Stomach (tissue), 9 donors: ENCODE results near the gene FRMD4B. TPM values are rescaled to one million over a fixed set of nuclear protein-coding genes. Genes with fewer than 3 reads are reported as not detected.

ENCODE experiments used
- DNase-seq, 2 donors: peaks; one replicate each; pipeline versions ENCODE4 v3.0.0 to v3.0.0-alpha.2; 2013 to 2019
- H3K27ac ChIP-seq, 5 donors: fragments of 200-600 bp in 4 of 5; sonication (generic) in 4 of 5; one replicate each; pipeline ENCODE4 v1.5.1; 2013 to 2019; ENCODE audit warnings: mild to moderate bottlenecking in 1 of 5, moderate library complexity in 1 of 5
- H3K27me3 ChIP-seq, 3 donors: fragments of 200-600 bp; sonication (generic); one replicate each; pipeline ENCODE4 v1.5.1; 2017 to 2019; ENCODE audit warnings: mixed run types in 1 of 3
- H3K36me3 ChIP-seq, 4 donors: fragments of 200-600 bp; sonication (generic); 1 replicate in 3 of 4; 2 replicates in 1 of 4; pipeline ENCODE4 v1.5.1; 2016 to 2019
- H3K4me1 ChIP-seq, 4 donors: fragments of 200-600 bp; sonication (generic); one replicate each; pipeline ENCODE4 v1.5.1; 2016 to 2019
- H3K4me3 ChIP-seq, 4 donors: fragments of 200-600 bp; sonication (generic) in 3 of 4; one replicate each; pipeline ENCODE4 v1.5.1; 2016 to 2019; ENCODE audit warnings: mild to moderate bottlenecking in 1 of 4
- H3K9me3 ChIP-seq, 4 donors: fragments of 200-600 bp; sonication (generic); one replicate each; pipeline ENCODE4 v1.5.1; 2016 to 2019
- EP300 ChIP-seq: sonication (generic); formaldehyde crosslinking; IDR thresholded peaks from one replicate; pipeline ENCODE4 v1.6.1; 2017; ENCODE audit warnings: antibody characterized with exemption
- POLR2A ChIP-seq, 4 donors: fragments of 450-650 bp; IDR thresholded peaks; one replicate each; pipeline ENCODE4 v1.6.1; 2016; ENCODE audit warnings: antibody characterized with exemption in 4 of 4, control low read depth in 2 of 4, mild to moderate bottlenecking in 1 of 4, moderate library complexity in 1 of 4
- POLR2AphosphoS5 ChIP-seq, 3 donors: sonication (generic); formaldehyde crosslinking; IDR thresholded peaks; one replicate each; pipeline ENCODE4 v1.6.1; 2016; ENCODE audit warnings: antibody characterized with exemption in 3 of 3
- WGBS, 5 donors: extraction: QIAGEN DNeasy Blood & Tissue Kit in 3 of 5; methylation state at CpG; one replicate each; pipeline versions ENCODE4 v1.1.5 to v1.1.7; 2013 to 2018; 5-methylcytosine and 5-hydroxymethylcytosine counted together
- intact Hi-C: fragments of 100-400 bp; cut with DNase I; formaldehyde crosslinking; loops from one replicate; pipeline ENCODE4 v1.15.1; 2023; ENCODE audit warnings: low total_unique reads
- polyA plus RNA-seq, 3 donors: library from polyadenylated mRNA; stranded (reverse); fragments of 200-250 nt; gene quantifications; one replicate each; pipeline ENCODE4 v1.2.3, GENCODE V29; 2013
- total RNA-seq, 5 donors: library from RNA; depleted of rRNA; stranded (reverse); fragments of >200 nt; gene quantifications; one replicate each; pipeline versions ENCODE4 v1.1.0 to v1.2.3, GENCODE V29; 2014 to 2016
- TF ChIP-seq, protein P1 (sequence below), 7 experiments: fragments of 450-650 bp in 4 of 7; fragments of 200-600 bp in 3 of 7; sonication (generic) in 3 of 7; IDR thresholded peaks; one replicate each; pipeline ENCODE4 v1.5.1; 2016 to 2019; ENCODE audit warnings: antibody characterized with exemption in 7 of 7, control low read depth in 2 of 7, mild to moderate bottlenecking in 1 of 7
- donor health status: healthy with polysubstance abuse.
- donor health status: Bipolar disorder and iron deficiency.
- donor health status: healthy.

The FRMD4B gene
- total and polyA plus RNA-seq, 8 donors = 5.2 to 35.6 (median 21.0) TPM

DNA sequence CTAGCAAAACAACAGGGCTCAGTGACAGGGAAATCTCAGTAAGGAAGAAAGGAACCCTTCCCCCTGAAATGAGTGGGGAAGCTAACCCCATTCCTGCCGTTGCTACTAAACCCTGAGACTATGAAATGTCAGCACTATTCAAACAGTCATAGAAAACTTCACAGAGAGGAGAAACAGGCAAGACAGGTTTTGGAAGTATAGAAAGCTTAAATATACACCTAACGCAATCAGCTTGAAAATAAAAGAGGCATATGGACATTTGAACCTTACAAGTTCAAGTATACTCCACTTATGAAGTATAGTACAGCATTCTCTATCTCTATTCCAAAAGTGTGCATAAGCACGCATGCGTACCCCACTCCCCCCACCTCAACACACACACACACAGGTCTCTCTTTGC lies 17.6 kb upstream of the FRMD4B start:
- TF ChIP-seq POLR2AphosphoS5 (IDR thresholded peaks at IDR 0.05) = no peak
- TF ChIP-seq, protein P1, sequence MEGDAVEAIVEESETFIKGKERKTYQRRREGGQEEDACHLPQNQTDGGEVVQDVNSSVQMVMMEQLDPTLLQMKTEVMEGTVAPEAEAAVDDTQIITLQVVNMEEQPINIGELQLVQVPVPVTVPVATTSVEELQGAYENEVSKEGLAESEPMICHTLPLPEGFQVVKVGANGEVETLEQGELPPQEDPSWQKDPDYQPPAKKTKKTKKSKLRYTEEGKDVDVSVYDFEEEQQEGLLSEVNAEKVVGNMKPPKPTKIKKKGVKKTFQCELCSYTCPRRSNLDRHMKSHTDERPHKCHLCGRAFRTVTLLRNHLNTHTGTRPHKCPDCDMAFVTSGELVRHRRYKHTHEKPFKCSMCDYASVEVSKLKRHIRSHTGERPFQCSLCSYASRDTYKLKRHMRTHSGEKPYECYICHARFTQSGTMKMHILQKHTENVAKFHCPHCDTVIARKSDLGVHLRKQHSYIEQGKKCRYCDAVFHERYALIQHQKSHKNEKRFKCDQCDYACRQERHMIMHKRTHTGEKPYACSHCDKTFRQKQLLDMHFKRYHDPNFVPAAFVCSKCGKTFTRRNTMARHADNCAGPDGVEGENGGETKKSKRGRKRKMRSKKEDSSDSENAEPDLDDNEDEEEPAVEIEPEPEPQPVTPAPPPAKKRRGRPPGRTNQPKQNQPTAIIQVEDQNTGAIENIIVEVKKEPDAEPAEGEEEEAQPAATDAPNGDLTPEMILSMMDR (IDR thresholded peaks at IDR 0.05) = no peak
- TF ChIP-seq POLR2A (IDR thresholded peaks at IDR 0.05) = no peak
- TF ChIP-seq EP300 = no peak
- WGBS, 5 donors = 28 to 55% (median 51%) methylated on average over 4 of the region's 4 CpGs
- DNase-seq = peak in 1 of 2 donors; percentile 86
- H3K27me3 ChIP-seq = no peaks in the 10 kb centered on the region
- peaks cover 0 to 4% (median 0%) of the 10 kb centered on the region in 4 donors for H3K4me1 ChIP-seq
- H3K4me3 ChIP-seq = no peak overlapping the region
- H3K9me3 ChIP-seq = peaks cover 0 to 8% (median 4%) of the 10 kb centered on the region in 4 donors
- H3K27ac ChIP-seq = no peak overlapping the region
- H3K36me3 ChIP-seq = no peaks in the 10 kb centered on the region
- intact Hi-C loops = no loop called here

DNA sequence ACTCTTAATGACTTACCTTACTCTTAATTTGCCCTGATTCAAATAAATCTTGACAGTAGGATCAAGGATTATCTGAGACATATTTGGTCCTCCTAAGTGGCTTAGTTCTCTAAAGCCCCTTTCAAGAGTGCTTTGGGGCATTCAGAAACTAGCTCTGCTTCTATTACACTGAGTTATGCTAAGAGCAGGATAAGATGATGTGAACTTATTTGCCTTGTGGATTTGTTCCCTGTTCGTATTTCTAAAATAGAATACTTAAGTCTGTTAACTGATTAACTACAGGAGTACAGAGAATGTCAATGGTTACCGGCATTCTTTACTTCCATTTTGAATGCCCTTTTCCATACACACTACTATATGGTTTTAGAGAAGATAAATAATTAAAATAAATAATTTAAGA lies 14.8 kb upstream of the FRMD4B start:
- H3K27ac ChIP-seq = no peak overlapping the region
- WGBS, 5 donors = 42 to 49% (median 48%) methylated on average over 2 of the region's 2 CpGs
- intact Hi-C loops = no loop called here

DNA sequence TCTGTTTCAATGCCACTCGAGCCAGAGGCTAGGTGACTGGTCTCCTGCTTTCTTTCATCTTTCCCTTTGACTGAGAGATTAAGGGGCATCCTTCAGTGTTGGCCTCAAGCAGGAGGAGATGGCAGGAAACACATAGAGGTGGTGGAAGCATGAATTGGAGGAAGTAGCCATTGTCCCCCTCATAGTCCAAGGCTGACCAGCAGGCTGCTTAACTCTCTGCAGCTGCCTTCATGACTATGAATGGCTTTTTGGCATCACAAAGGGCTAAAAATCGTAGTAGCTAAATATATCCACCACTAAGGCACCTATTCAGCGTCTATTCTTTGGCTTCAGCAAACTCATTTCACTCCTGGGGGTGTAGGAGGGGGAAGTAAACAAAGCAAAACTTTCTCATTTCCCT lies 7.0 kb upstream of the FRMD4B start:
- TF ChIP-seq, protein P1 (IDR thresholded peaks at IDR 0.05) = no peak
- no peak for TF ChIP-seq POLR2A (IDR thresholded peaks at IDR 0.05)
- no peak for TF ChIP-seq POLR2AphosphoS5 (IDR thresholded peaks at IDR 0.05)
- TF ChIP-seq EP300 = no peak
- DNase-seq = no peak
- intact Hi-C loops = no loop called here
- Histone ChIP-seq H3K4me3 (no peak overlapping the region), H3K4me1 (no peaks in the 10 kb centered on the region), H3K27me3 (peaks cover 0 to 25% (median 0%) of the 10 kb centered on the region in 3 donors), H3K9me3 (no peaks in the 10 kb centered on the region), H3K36me3 (no peaks in the 10 kb centered on the region), H3K27ac (no peak overlapping the region)
- WGBS, 5 donors = 63 to 75% (median 69%) methylated on average over 3 of the region's 3 CpGs

More for the DNA sequence above, 14.8 kb upstream of the FRMD4B start:
- H3K27me3 ChIP-seq = no peaks in the 10 kb centered on the region
- peaks cover 0 to 8% (median 4%) of the 10 kb centered on the region in 4 donors for H3K9me3 ChIP-seq
- TF ChIP-seq EP300 (no peak), POLR2A (IDR thresholded peaks at IDR 0.05) (no peak), POLR2AphosphoS5 (IDR thresholded peaks at IDR 0.05) (no peak)
- TF ChIP-seq, protein P1 (IDR thresholded peaks at IDR 0.05) = no peak
- H3K36me3 ChIP-seq = no peaks in the 10 kb centered on the region
- H3K4me1 ChIP-seq = no peaks in the 10 kb centered on the region
- H3K4me3 ChIP-seq = no peak overlapping the region
- DNase-seq = no peak

DNA sequence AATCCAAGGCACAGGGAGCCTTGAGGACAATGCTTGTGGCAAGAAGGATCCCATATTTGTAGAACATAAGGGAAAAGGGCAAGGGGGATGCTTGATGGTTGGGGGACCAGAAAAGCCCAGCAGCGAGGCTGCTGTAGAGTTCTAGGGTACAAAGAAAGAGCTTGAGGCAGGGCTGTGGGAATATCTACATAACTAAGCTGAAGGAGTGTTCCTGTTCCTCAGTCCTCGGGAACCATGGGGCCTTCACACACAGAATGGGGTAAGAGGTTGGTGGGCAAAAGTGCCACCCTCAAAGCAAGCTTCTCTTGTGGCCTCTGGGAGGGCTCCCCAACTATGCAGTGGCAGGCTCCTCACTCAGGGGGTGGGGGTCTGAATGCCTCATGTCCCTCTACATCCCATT lies 6.5 kb upstream of the FRMD4B start:
- Histone ChIP-seq H3K27ac (no peak overlapping the region), H3K4me1 (no peaks in the 10 kb centered on the region), H3K4me3 (no peak overlapping the region), H3K27me3 (peaks cover 0 to 26% (median 0%) of the 10 kb centered on the region in 3 donors), H3K36me3 (no peaks in the 10 kb centered on the region), H3K9me3 (no peaks in the 10 kb centered on the region)
- intact Hi-C loops = no loop called here
- DNase-seq = no peak
- TF ChIP-seq EP300 (no peak), POLR2A (IDR thresholded peaks at IDR 0.05) (no peak), POLR2AphosphoS5 (IDR thresholded peaks at IDR 0.05) (no peak)
- TF ChIP-seq, protein P1 (IDR thresholded peaks at IDR 0.05) = no peak
- WGBS, 5 donors = 77 to 100% (median 94%) methylated on average over 2 of the region's 2 CpGs
